Gastroesophageal sphincter (tissue), 2 donors: ENCODE data around the gene CCDC88A.

Experiments used
- EP300 ChIP-seq: sonication (generic); formaldehyde crosslinking; IDR thresholded peaks from one replicate; pipeline ENCODE4 v1.6.1; 2017; ENCODE audit warnings: antibody characterized with exemption, mild to moderate bottlenecking
- POLR2A ChIP-seq, 2 donors: fragments of 450-650 bp; IDR thresholded peaks; one replicate each; pipeline ENCODE4 v1.6.1; 2017; ENCODE audit warnings: antibody characterized with exemption in 2 of 2, mild to moderate bottlenecking in 2 of 2, moderate library complexity in 1 of 2

GRCh38 chr2:55268907-55269644, 150.6 kb downstream of the CCDC88A start, which contains the start of gene MTIF2:
- TF ChIP-seq EP300 (no peak), POLR2A (IDR thresholded peaks at IDR 0.05) (peak in 1 of 2 donors; percentile 49)
